NCI-H446 (cell line): ENCODE measurements around the gene NLGN2.
A peak's percentile ranks its signal among the peaks of the same experiment; 100 is the strongest.

Experiments
- DNase-seq, 2 experiments: peaks; one replicate each; lab custom pipeline; 2025; lab: John Stamatoyannopoulos, UW

NLGN2 gene

GRCh38 chr17:7392696-7393612 is 14.7 kb upstream of the NLGN2 start:
- no peak for DNase-seq

DNA sequence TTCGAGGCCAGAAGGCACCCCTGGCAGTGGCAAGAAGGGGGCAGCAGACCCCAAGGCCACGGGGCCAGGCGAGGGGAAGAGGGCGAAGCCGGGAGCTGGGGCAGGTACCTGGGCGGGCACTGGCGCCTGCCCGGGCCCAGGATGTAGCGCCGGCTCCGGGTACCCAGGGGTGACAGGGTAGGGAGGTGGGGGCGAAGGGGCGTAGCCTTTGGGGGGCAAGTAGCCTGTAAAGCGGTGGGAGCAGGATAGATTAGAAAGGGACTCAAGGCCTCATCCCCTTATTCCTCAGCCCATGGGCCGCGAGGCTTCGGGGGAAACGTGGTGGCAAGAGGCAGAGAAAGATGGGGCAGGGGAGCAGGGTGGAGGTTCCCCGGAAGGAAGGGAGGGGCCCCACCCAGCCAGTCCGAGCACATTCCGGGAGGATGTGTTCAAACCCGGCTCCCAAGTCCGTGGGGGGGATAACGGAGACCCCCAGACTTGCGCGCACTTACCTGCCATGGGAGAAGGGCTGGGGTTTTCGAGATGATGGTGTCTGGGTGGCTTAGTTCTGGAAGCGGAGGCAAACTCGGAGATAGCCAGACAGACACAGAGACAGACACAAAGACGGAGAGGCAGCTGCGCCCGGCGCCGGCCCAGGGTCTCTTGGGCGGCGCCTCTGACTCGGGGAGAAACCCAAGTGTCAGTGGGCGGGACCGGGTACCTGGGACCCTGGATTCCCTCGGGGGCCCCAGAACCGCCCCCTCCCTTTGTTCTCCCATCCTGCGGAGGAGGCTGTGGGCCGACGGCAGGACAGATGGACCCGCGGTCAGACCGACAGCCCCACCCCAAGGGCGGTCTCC is 13.8 kb upstream of the NLGN2 start:
- DNase-seq = no peak

DNA sequence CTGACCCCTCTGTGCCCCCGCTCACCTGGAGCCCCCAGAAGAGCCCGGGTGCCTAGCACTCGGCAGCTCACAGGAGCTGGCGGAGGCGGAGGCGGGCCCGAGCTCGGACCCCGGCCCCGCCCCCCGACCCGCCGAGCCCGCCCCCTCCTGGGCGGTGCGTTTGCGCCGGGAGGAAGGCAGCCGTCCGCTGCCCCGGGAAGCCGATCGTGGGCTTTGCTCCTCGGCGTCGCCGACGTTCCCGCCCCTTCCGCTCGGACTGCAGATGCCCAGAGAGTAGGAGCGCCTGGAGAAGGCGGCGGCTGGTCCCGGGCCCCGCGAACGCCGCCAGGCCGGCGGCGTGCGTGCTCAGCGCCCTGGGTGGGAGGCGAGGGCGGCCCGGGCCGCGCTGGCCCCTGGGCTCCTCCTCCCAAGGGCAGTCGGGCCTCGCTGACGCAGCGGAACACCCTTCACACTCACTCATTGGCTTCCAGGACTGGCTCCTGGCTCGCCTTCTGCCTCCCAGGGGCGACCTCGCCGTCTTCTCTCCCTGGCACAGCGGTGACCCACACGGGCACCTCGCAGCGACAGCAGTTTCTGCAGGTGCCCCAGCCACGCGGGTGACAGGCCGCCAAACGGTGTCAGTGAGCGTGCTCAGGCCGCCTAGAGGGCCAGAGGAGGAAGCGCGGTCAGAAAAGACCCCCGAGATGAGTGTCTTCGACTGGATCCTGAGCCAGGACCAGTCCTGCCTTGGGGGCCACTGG is 13.0 kb upstream of the NLGN2 start, which contains the start of gene PLSCR3:
Gene PLSCR3 (minus strand): TSS at position 74 of the 740 bp plus-strand sequence. CDS start 415 bp downstream, outside the sequence.
- peak in 1 of 2 experiments; percentile 86 for DNase-seq

DNA sequence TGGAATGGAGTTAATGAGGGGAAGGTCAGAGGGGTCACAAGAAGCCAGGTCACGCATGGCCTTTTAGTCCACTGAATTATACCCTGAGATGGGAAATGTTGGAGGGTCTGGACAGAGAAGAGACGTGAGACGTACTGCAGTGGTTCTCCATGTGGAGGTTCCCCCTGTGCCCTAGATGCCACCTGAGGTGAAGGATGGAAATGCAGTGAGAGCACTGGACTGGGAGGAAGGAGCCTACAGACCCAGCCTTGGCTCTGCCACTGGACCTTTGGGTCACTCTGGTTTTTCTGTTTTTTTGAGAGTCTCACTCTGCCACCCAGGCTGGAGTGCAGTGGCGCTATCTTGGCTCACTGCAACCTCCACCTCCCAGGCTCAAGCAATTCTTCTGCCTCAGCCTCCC is 11.5 kb upstream of the NLGN2 start:
- DNase-seq = no peak

DNA sequence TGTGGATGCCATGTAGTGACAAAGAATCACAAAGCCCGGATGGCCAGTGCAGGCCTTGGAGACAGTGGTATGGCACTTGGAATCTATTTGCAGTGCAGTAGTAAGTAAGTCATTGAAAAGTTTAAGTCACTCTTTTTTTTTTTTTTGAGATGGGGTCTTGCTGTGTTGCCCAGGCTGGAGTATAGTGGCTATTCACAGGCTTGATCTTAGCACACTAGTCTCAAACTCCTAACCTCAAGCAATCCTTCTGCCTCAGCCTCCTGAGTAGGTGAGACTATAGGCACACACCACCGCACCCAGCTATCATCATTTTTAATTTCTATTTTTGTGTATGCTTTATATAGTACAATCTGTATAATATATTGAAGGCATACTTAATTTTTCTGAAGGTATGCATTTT is 9.0 kb upstream of the NLGN2 start:
- no peak for DNase-seq

- DNase-seq = no peak
Observed at GRCh38 chr17:7403043-7403726, 4.5 kb upstream of the NLGN2 start.

DNA sequence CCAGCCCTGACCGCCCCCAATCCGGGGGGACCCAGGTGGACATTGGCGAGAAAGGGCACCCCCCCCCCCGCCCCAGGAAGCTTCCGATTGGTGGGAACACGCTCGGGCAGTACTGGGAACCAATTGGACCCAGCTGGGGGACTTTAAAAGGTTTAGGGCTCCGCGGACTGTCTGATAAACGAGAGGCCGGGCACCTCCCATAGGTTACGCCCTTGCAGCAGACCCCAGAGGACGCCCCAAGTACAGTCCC is 4.0 kb upstream of the NLGN2 start:
- no peak for DNase-seq

GRCh38 chr17:7403977-7404736 is 3.5 kb upstream of the NLGN2 start, which contains the start of gene TMEM256:
TMEM256 (minus strand) TSS chr17:7404097; CDS start chr17:7404084, 13 bp downstream.
- peak; percentile 98 to 99 for DNase-seq

GRCh38 chr17:7404737-7405349 is 2.8 kb upstream of the NLGN2 start:
- DNase-seq = no peak

DNA sequence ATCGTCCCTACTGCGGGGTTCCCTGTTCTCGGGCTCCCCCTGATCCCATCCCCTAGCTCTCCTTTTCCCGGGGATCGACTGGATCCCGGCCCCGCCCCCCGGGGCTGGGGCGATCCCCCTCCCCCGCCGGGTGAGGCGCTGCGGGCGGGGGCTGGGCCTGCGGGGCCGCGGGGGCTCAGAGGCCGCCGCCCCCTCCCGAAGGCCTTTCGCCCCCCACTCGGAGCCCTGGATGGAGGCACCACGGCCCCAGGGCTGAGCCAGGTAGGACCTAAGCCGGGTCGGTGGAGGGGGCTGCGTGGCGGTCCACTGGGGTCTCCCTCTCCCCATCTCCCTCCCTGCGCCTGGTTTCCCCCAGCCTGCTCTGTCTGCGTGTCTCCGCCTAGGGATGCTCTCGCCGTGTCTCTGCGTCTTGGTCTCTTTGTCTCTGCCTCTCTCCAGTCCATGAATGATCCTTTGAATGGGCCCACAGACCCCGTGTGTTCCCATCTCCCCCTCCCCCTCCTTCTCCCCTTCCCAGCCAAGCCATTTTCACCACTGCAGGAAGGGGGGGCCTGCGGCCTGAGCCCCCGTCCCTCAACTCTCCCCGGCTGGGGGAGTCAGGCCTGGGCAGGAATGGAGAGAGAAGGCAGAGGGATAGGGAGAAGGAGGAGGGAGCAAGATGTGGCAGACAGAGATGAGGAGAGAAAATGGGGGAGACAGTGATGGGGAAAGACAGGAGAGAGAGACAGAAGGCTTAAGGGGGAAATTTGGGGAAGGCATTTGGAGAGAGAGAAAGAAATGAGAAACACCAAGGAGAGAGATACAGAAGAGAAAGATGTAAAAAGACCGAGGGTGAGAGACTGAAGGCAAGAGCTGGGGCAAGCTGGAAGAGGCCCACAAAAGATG is 2.1 kb upstream of the NLGN2 start:
- DNase-seq = no peak

- no peak for DNase-seq
Observed at GRCh38 chr17:7406235-7406825, 1.3 kb upstream of the NLGN2 start.

GRCh38 chr17:7407082-7407481 is 563 bp upstream of the NLGN2 start:
- no peak for DNase-seq

DNA sequence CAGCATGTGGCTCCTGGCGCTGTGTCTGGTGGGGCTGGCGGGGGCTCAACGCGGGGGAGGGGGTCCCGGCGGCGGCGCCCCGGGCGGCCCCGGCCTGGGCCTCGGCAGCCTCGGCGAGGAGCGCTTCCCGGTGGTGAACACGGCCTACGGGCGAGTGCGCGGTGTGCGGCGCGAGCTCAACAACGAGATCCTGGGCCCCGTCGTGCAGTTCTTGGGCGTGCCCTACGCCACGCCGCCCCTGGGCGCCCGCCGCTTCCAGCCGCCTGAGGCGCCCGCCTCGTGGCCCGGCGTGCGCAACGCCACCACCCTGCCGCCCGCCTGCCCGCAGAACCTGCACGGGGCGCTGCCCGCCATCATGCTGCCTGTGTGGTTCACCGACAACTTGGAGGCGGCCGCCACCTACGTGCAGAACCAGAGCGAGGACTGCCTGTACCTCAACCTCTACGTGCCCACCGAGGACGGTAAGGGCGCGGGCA is 645 bp downstream of the NLGN2 start:
- no peak for DNase-seq

DNA sequence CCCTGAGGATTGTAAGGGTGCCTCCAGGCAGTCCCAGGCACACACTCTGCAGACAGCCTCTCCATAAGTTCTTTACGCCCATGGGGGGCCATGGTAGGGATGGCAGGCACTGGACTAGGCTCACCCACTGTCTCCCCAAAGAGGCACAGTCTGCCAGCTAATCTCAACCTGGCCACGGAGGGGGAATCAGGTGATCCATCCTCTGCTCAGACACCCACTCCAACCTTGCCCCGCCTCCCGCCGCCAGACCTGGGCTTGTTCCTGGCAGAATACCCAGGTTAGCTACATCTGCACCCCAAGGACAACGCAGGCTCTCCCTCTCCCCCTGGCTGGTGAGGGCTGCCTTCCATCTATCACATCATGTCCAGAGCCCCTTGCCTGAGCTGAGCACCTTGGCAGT is 1.2 kb downstream of the NLGN2 start:
- DNase-seq = no peak

DNA sequence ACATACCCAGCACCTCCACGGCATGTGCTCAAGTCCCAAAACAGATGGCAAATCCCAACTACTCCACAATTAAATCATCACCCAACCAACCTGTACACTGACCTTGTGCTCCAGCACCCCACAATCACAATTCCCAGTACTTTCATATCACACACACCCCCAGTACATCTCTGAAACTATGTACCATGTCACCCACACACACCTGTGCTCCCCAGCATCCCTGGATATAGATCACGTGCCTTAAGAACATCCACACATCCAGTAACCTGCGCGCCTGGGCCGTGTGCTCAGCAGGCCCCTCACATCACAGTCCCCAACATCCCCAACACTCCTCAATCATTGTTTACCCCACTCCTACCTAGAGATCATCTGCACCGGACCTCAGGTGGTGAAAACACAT is 2.1 kb downstream of the NLGN2 start:
- DNase-seq = no peak

- no peak for DNase-seq
Observed at GRCh38 chr17:7410634-7411426, 3.2 kb downstream of the NLGN2 start.

GRCh38 chr17:7411427-7411750 is 3.7 kb downstream of the NLGN2 start:
- no peak for DNase-seq

- DNase-seq = no peak
Observed at GRCh38 chr17:7413346-7413985, 5.8 kb downstream of the NLGN2 start.
